GM18517 (cell line): ENCODE data around the gene KCNB1.

Experiments
- ATAC-seq: cut with Tn5 transposase; IDR thresholded peaks from one replicate; pipeline ENCODE4 v1.9.1; 2021; ENCODE audit warnings: mild to moderate bottlenecking, moderate library complexity; ENCODE audit not compliant: unreplicated experiment

The KCNB1 gene

DNA sequence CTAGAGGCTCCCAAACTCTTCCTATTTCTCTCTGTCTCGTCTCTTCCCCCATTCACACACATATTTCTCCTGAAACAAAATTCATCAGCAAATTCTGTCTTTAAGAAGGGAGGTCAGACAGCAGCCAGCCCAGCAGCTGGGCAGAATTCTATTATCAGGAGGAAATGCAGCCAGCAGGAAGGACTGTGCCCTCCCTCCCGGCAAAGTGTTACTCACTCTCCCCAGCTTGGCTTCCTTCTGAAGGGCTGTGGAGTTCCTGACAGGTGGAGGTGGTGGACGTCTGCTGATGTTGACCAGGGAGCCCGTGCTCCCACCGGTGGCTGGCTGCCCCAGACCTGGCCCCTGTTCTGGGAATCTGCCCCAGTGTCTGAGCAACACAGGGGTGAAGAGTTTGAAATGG, 37.3 kb downstream of the KCNB1 start:
- no peak for ATAC-seq

GRCh38 chr20:49444553-49444990, 37.9 kb downstream of the KCNB1 start:
- no peak for ATAC-seq

DNA sequence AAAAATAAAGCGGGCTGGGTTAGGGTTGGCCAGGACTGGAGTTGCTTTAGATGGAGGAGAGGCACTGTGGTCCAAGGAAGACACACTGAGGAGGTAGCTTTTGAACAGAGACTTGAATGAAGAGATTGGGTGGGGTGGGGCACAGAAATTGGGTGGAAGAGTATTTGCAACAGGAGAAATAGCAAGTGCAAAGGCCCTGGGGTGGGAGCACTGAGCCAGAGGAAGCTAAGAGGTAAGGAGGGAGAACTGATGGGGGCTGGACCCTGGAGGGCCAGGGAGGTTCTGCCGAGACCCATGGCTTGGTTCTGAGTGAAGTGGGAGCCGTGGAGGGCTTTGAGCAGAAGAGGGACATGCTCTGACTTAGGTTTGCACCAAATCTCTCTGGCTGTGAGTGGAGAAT, 45.4 kb downstream of the KCNB1 start:
- ATAC-seq: no peak

DNA sequence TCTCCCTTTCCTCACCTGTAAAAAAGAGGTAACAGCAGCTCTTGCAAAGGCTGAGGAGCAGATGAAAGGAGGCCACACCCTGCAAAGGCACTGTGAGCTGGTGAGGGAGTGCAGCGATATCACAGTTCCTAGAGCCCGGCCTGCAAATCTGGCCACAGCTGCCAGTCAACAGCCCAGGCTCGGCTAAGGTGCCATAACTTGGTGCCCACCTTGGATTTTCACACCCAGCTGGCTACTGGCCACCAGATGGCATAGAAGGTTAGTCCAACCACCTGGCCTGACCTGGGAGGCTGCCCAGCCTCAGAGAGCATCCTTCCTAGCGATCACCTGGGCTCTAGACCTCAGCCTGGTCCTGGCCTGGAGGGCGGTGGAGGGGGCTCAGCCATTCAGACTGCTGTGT, 46.8 kb downstream of the KCNB1 start:
- no peak for ATAC-seq

DNA sequence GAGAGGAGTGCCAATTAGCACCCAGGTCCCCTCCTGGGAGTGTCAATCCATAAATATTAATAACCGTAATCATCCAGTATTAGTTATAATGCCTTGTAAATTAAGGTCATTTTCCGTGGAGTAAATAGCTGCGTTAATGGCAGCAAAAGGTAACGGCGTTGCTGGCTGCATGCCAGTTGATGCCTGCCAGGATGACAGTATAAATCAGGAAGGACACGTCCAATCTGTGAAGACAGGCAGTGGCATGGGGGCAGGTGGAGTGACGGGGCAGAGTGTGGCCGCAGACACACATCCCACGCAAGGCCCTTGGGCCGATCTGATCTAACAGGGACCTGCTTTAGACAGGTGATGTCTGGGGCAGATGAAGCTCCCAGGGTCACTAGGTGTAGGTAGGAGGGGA, 49.1 kb downstream of the KCNB1 start:
- no peak for ATAC-seq

DNA sequence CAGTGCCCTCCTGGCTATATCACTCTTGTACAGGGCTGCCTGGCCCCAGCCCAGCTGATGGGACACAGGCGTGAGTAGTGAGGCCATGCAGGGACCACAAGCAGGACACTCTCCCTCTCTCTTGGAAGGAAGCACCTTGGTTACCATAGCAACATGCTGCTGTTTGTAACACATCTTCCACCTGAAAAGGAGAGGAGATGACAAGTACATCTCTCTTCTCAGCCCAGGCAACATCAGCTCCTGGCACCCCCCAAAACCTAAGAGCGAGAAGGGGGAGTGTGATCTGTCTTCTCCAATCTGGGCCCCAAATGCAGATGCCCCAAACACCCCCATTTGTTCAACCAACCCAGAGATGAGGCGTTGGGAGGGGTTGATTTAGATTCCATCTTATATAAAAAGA, 49.9 kb downstream of the KCNB1 start:
- ATAC-seq: no peak

GRCh38 chr20:49431329-49431728, 51.1 kb downstream of the KCNB1 start:
- ATAC-seq: no peak

DNA sequence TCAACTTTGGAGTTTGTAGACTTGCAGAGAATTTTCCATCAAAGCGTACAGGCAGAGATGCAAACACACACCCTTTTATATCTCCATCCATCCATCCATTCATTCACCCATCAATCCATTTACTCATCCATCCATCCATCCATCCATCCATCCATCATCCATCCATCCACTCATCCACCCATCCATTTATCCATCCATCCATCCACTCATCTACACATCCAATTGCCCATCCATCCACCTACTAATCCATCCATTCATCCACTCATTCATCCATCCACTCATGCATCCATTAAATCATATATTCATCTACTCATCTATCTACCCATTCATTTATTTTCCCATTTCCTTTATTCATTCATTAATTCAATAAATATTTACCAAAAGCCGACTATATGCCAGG, 52.1 kb downstream of the KCNB1 start:
- no peak for ATAC-seq

GRCh38 chr20:49427751-49428518, 54.5 kb downstream of the KCNB1 start:
- no peak for ATAC-seq

GRCh38 chr20:49426873-49427272, 55.6 kb downstream of the KCNB1 start:
- no peak for ATAC-seq

GRCh38 chr20:49426395-49426794, 56.1 kb downstream of the KCNB1 start:
- no peak for ATAC-seq

DNA sequence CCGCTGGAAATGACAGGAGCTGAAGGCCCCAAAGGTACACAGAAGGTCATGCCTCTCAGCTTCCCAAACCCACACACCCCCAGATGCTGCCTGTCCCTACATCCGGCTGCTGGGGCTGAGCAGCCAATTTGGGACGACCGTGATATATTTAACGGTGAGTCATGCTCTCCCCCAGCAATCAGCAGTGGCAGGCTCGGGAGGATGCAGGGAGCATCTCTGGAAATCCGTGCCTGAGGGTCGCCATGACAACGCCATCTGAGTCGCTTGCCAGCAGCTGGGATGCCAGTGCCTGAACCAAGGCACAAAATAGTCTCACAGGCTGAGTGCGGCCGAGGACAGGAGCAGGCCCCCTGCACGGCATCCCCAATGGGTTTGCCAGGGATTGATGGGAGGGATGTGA, 57.9 kb downstream of the KCNB1 start:
- ATAC-seq: no peak

- ATAC-seq: no peak
Observed at GRCh38 chr20:49422161-49422560, 60.3 kb downstream of the KCNB1 start.

DNA sequence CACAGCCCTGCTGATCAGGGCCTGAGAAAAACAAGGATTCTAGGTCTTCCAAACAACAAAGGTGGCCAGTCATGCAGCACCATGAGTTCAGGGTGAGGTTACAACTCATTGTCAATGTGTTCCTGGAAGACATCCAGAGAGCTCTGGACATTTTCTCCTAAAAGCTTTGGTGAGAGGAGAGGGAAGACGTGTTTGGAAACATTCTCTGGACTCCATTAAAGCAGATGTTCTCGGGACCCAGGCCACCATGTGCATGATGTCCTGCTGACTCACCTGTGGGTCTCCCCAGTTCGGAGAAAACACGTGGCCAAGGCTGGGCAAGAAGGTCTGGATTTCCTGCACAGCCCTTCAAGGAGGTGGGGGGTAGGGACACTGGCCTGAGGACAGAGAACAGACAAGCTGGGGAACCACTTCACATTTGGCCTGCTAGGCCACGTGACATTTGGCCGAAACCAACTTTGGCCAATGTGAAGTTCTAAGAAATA, 61.6 kb downstream of the KCNB1 start:
- ATAC-seq: no peak

- no peak for ATAC-seq
Observed at GRCh38 chr20:49420292-49420691, 62.2 kb downstream of the KCNB1 start.

- no peak for ATAC-seq
Observed at GRCh38 chr20:49419785-49420184, 62.7 kb downstream of the KCNB1 start.

DNA sequence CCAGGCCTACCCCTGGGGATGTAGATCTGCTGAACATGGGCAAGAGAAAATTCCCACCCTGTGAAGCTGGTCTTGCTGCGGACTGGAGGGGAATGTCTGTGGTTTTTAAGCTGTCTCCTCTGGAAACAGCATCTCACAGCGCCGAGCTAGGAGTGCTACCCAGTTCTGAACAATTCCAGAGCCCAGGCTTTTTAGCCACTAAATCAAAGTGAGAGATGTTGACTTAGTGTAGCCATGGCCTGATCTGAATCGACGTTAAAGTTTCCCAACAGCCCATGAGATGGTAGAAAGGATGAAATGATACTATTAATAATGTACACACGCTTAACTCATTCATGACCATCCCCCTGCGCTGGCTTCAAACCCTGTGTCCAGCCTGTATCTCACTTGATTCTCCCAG, 63.7 kb downstream of the KCNB1 start:
- ATAC-seq: no peak

GRCh38 chr20:49417843-49418555, 64.5 kb downstream of the KCNB1 start:
- no peak for ATAC-seq

GRCh38 chr20:49415668-49416044, 66.8 kb downstream of the KCNB1 start:
- no peak for ATAC-seq

- ATAC-seq: no peak
Observed at GRCh38 chr20:49415005-49415667, 67.3 kb downstream of the KCNB1 start.

DNA sequence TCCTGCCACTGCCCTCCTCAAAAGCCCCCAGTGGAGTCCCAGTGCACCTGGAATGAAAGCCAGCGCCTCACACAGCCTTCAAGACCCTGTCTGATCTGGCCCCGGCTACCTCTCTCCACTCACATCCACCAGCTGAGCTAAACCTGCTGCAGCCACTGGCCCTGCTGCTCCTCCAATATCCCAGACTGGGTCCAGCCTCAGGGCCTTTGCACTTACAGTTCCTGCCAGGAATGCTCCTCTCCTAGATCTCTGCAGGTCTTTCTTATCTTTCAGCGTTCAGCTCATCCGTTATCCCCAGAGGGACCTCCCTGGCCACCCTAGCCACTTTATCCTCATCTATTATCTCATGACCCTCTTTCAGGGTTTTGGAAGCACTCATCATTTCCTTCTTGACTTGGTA, 68.8 kb downstream of the KCNB1 start:
- ATAC-seq: no peak

DNA sequence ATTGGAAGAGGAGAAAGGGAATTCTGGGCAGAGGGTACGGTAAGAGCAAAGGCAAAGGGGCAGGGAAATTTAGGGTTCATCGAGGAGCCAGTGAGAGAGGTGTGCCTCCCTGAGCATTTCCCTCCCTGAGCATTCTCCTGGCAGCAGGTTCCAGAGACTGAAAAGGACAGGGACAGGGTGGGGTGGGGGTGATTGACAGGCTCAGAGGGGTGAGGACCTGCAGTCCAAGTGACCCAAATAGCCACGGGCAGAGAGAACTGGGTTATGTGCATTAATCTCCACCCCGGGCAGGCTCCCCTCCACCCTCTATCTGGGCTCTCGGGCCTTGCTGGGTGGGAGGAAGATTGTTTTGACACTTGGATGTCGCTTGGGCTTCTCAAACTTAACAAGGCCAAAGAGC, 69.5 kb downstream of the KCNB1 start:
- ATAC-seq: no peak
